Fibroblast of skin of left quadriceps (primary cell): ENCODE results near the gene PGRMC1.
"Not testable (repeated sequence)": the region's sequence is repeated elsewhere in the genome, so short reads cannot be mapped to it uniquely, and the experiment has no call there.

Experiments used
- DNase-seq, 2 experiments: peaks; one replicate each; pipeline ENCODE4 v3.0.0-alpha.2; 2013; ENCODE audit warnings: low read depth in 2 of 2

Gene PGRMC1

GRCh38 chrX:119235872-119236622 is at the start of gene PGRMC1:
Gene PGRMC1, plus strand, starts transcription at chrX:119236285. Its CDS starts 79 bp downstream, at chrX:119236364.
- DNase-seq: peak; percentile 51 to 52

- no peak for DNase-seq
These were observed 49.3 kb upstream of the PGRMC1 start for GRCh38 chrX:119186763-119187162.

- no peak for DNase-seq
These were observed 48.8 kb upstream of the PGRMC1 start for GRCh38 chrX:119187298-119187697.

- DNase-seq: no peak
These were observed 47.0 kb upstream of the PGRMC1 start for GRCh38 chrX:119189115-119189514.

- DNase-seq: peak; percentile 72
These were observed 46.5 kb upstream of the PGRMC1 start for GRCh38 chrX:119189595-119189994.

GRCh38 chrX:119190091-119190681 is 45.9 kb upstream of the PGRMC1 start:
- no peak for DNase-seq

GRCh38 chrX:119190831-119191230 is 45.3 kb upstream of the PGRMC1 start:
- peak; percentile 13 to 16 for DNase-seq

GRCh38 chrX:119194621-119195020 is 41.5 kb upstream of the PGRMC1 start:
- DNase-seq: no peak

- no peak for DNase-seq
These were observed 34.5 kb upstream of the PGRMC1 start for GRCh38 chrX:119201570-119201969.

- no peak for DNase-seq
These were observed 29.9 kb upstream of the PGRMC1 start for GRCh38 chrX:119206203-119206602.

GRCh38 chrX:119207483-119207882 is 28.6 kb upstream of the PGRMC1 start:
- DNase-seq: not testable (repeated sequence)

- DNase-seq: no peak
These were observed 27.6 kb upstream of the PGRMC1 start for GRCh38 chrX:119208401-119209057.

GRCh38 chrX:119210931-119211648 is 25.0 kb upstream of the PGRMC1 start:
- not testable (repeated sequence) for DNase-seq

- no peak for DNase-seq
These were observed 24.5 kb upstream of the PGRMC1 start for GRCh38 chrX:119211649-119212014.

- DNase-seq: no peak
These were observed 17.9 kb upstream of the PGRMC1 start for GRCh38 chrX:119218198-119218597.

GRCh38 chrX:119222932-119223331 is 13.2 kb upstream of the PGRMC1 start:
- no peak for DNase-seq

GRCh38 chrX:119223783-119224182 is 12.3 kb upstream of the PGRMC1 start:
- DNase-seq: no peak

GRCh38 chrX:119226446-119226845 is 9.6 kb upstream of the PGRMC1 start:
- no peak for DNase-seq

- peak; percentile 83 to 85 for DNase-seq
These were observed 7.4 kb upstream of the PGRMC1 start for GRCh38 chrX:119228512-119229252.

GRCh38 chrX:119229253-119229615 is 6.9 kb upstream of the PGRMC1 start:
- DNase-seq: no peak

GRCh38 chrX:119230850-119231249 is 5.2 kb upstream of the PGRMC1 start:
- no peak for DNase-seq
